Breast epithelium (tissue), 4 donors: ENCODE results near the gene COL15A1. TPM values are rescaled to one million over a fixed set of nuclear protein-coding genes. Genes with fewer than 3 reads are reported as not detected.

ENCODE experiments used
- DNase-seq, 2 donors: peaks; one replicate each; pipeline ENCODE4 v3.0.0-alpha.2; 2019; ENCODE audit warnings: low spot score in 2 of 2
- H3K27ac ChIP-seq, 2 donors: fragments of 200-600 bp; sonication (generic) in 1 of 2; one replicate each; pipeline ENCODE4 v1.5.1; 2016 to 2019; ENCODE audit warnings: mild to moderate bottlenecking in 1 of 2
- H3K27me3 ChIP-seq, 2 donors: fragments of 200-600 bp; sonication (generic) in 1 of 2; one replicate each; pipeline versions ENCODE4 v1.5.1 to v1.6.0; 2017 to 2019; ENCODE audit warnings: control low read depth in 1 of 2, mild to moderate bottlenecking in 1 of 2
- H3K36me3 ChIP-seq: fragments of 200-600 bp; one replicate; pipeline ENCODE4 v1.5.1; 2019
- H3K4me1 ChIP-seq, 2 donors: fragments of 200-600 bp; sonication (generic); one replicate each; pipeline ENCODE4 v1.5.1; 2016 to 2019; ENCODE audit warnings: control low read depth in 1 of 2
- H3K4me3 ChIP-seq, 3 donors: fragments of 200-600 bp; sonication (generic); 1 replicate in 2 of 3; 2 replicates in 1 of 3; pipeline ENCODE4 v1.5.1; 2016 to 2019; ENCODE audit warnings: mild to moderate bottlenecking in 3 of 3, moderate library complexity in 2 of 3
- H3K9me3 ChIP-seq, 2 donors: fragments of 200-600 bp; sonication (generic) in 1 of 2; one replicate each; pipeline ENCODE4 v1.5.1; 2016 to 2019; ENCODE audit warnings: control low read depth in 1 of 2
- CTCF ChIP-seq, 3 donors: fragments of 450-650 bp; IDR thresholded peaks; one replicate each; pipeline ENCODE4 v1.5.1; 2016 to 2017; ENCODE audit warnings: antibody characterized with exemption in 3 of 3, mild to moderate bottlenecking in 3 of 3, moderate library complexity in 3 of 3
- POLR2A ChIP-seq: fragments of 450-650 bp; IDR thresholded peaks from one replicate; pipeline ENCODE4 v1.6.1; 2016; ENCODE audit warnings: antibody characterized with exemption, mild to moderate bottlenecking, moderate library complexity
- POLR2AphosphoS5 ChIP-seq, 3 donors: sonication (generic); formaldehyde crosslinking; IDR thresholded peaks; one replicate each; pipeline ENCODE4 v1.6.1; 2017; ENCODE audit warnings: antibody characterized with exemption in 3 of 3
- intact Hi-C: fragments of 100-400 bp; cut with DNase I; formaldehyde crosslinking; loops from one replicate; pipeline ENCODE4 v1.15.1; 2023; ENCODE audit warnings: low total_unique reads
- total RNA-seq, 3 donors: library from RNA; depleted of rRNA; stranded (reverse); fragments of >200 nt; gene quantifications; one replicate each; pipeline ENCODE4 v1.1.0, GENCODE V29; 2016

The COL15A1 gene
- total RNA-seq, 3 donors from 2014 or later: 13.9 to 47.8 (median 32.4) TPM

GRCh38 chr9:99087462-99087861 lies 143.8 kb downstream of the COL15A1 start:
- Histone ChIP-seq H3K4me1 (no peaks in the 10 kb centered on the region), H3K4me3 (no peak overlapping the region), H3K27me3 (no peaks in the 10 kb centered on the region), H3K9me3 (peaks cover 0 to 5% of the 10 kb centered on the region in 2 donors), H3K36me3 (no peaks in the 10 kb centered on the region), H3K27ac (no peak overlapping the region)
- no peak for DNase-seq
- intact Hi-C loops: no loop called here
- no peak for TF ChIP-seq POLR2AphosphoS5 (IDR thresholded peaks at IDR 0.05)
- TF ChIP-seq POLR2A: no peak
- no peak for TF ChIP-seq CTCF (IDR thresholded peaks at IDR 0.05)

GRCh38 chr9:99090336-99091130 lies 146.8 kb downstream of the COL15A1 start:
- DNase-seq: no peak
- H3K36me3 ChIP-seq: no peaks in the 10 kb centered on the region
- peaks cover 0 to 5% of the 10 kb centered on the region in 2 donors for H3K9me3 ChIP-seq
- no peak overlapping the region for H3K27ac ChIP-seq
- H3K4me1 ChIP-seq: no peaks in the 10 kb centered on the region
- H3K4me3 ChIP-seq: no peak overlapping the region
- H3K27me3 ChIP-seq: no peaks in the 10 kb centered on the region
- intact Hi-C loops: loop anchor here (10.0 kb wide), 1 partner anchor 634 kb away; no protein-coding TSS in a partner anchor
- TF ChIP-seq CTCF (IDR thresholded peaks at IDR 0.05): no peak
- TF ChIP-seq POLR2AphosphoS5 (IDR thresholded peaks at IDR 0.05): no peak

GRCh38 chr9:99092643-99093491 lies 149.2 kb downstream of the COL15A1 start:
- no peak for DNase-seq
- no peaks in the 10 kb centered on the region for H3K27me3 ChIP-seq
- intact Hi-C loops: loop anchor here (10.0 kb wide), 1 partner anchor 632 kb away; no protein-coding TSS in a partner anchor
- no peaks in the 10 kb centered on the region for H3K36me3 ChIP-seq
- H3K27ac ChIP-seq: no peak overlapping the region
- H3K4me1 ChIP-seq: peaks cover 0 to 3% of the 10 kb centered on the region in 2 donors
- peaks cover 0 to 5% of the 10 kb centered on the region in 2 donors for H3K9me3 ChIP-seq
- TF ChIP-seq POLR2A (no peak), POLR2AphosphoS5 (IDR thresholded peaks at IDR 0.05) (no peak), CTCF (IDR thresholded peaks at IDR 0.05) (no peak)
- H3K4me3 ChIP-seq: no peak overlapping the region

- peaks cover 0 to 3% of the 10 kb centered on the region in 2 donors for H3K4me1 ChIP-seq
- H3K9me3 ChIP-seq: peaks cover 0 to 5% of the 10 kb centered on the region in 2 donors
- intact Hi-C loops: loop anchor here (10.0 kb wide), 1 partner anchor 631 kb away; no protein-coding TSS in a partner anchor
- no peaks in the 10 kb centered on the region for H3K36me3 ChIP-seq
- H3K4me3 ChIP-seq: no peak overlapping the region
- H3K27me3 ChIP-seq: no peaks in the 10 kb centered on the region
- no peak for DNase-seq
- TF ChIP-seq POLR2AphosphoS5 (IDR thresholded peaks at IDR 0.05) (no peak), POLR2A (no peak), CTCF (IDR thresholded peaks at IDR 0.05) (no peak)
- H3K27ac ChIP-seq: no peak overlapping the region
Measured at GRCh38 chr9:99093492-99093791, 149.7 kb downstream of the COL15A1 start.

GRCh38 chr9:99095565-99095964 lies 151.9 kb downstream of the COL15A1 start:
- TF ChIP-seq CTCF (IDR thresholded peaks at IDR 0.05) (no peak), POLR2AphosphoS5 (IDR thresholded peaks at IDR 0.05) (no peak), POLR2A (no peak)

More at GRCh38 chr9:99095565-99095964, 151.9 kb downstream of the COL15A1 start:
- intact Hi-C loops: loop anchor here (5.0 to 10.0 kb wide), 2 partner anchors 629 to 1317 kb away; no protein-coding TSS in a partner anchor
- no peaks in the 10 kb centered on the region for H3K27me3 ChIP-seq
- H3K9me3 ChIP-seq: no peaks in the 10 kb centered on the region
- DNase-seq: no peak
- H3K4me3 ChIP-seq: no peak overlapping the region
- no peaks in the 10 kb centered on the region for H3K36me3 ChIP-seq
- no peak overlapping the region for H3K27ac ChIP-seq
- peaks cover 0 to 3% of the 10 kb centered on the region in 2 donors for H3K4me1 ChIP-seq
